Prostate gland (tissue), 2 donors: ENCODE results near the gene PEX1.

Experiments
- CTCF ChIP-seq, 4 experiments: fragments of 200-600 bp in 2 of 4; fragments of 450-650 bp in 2 of 4; sonication (generic) in 2 of 4; IDR thresholded peaks; 1 replicate in 3 of 4; 2 replicates in 1 of 4; pipeline ENCODE4 v1.5.1; 2016 to 2019; ENCODE audit warnings: antibody characterized with exemption in 4 of 4, mild to moderate bottlenecking in 2 of 4, moderate library complexity in 2 of 4
- POLR2A ChIP-seq: fragments of 450-650 bp; IDR thresholded peaks from one replicate; pipeline ENCODE4 v1.6.1; 2016; ENCODE audit warnings: antibody characterized with exemption, mild to moderate bottlenecking
- POLR2AphosphoS5 ChIP-seq: sonication (generic); formaldehyde crosslinking; IDR thresholded peaks from one replicate; pipeline ENCODE4 v1.6.1; 2017; ENCODE audit warnings: antibody characterized with exemption

GRCh38 chr7:92557808-92558362 lies 29.6 kb upstream of the PEX1 start:
- no peak for TF ChIP-seq CTCF (IDR thresholded peaks at IDR 0.05)
- no peak for TF ChIP-seq POLR2A
- TF ChIP-seq POLR2AphosphoS5: no peak
